Measurements from ENCODE around the gene MEGF6. TPM values are rescaled to one million over a fixed set of nuclear protein-coding genes. Genes with fewer than 3 reads are reported as not detected.

MEGF6 gene
- total RNA-seq, 2 donors from 2014 or later = 83.0 to 103 TPM

DNA sequence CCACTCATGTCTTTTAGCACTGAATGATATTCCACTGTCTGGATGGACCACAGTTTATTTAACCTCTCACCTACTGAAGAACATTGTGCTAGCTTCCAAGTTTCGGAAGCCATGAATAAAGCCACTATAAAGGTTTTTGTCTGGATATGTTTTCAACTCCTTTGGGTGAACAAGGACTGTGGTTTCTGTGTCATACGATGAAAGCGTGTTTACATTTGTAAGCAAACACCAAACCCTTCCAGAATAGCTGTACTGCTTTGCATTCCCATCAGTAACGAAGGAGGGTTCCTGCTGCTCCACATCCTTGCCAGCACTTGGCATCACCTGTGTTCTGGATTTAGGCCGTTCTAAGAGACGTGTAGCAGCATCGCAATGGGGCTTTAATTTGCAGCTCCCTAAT lies 167.5 kb downstream of the MEGF6 start:
- Mint-ChIP-seq H3K36me3 (ENCODE audit: low read depth) (no peaks in the 10 kb centered on the region), H3K27ac (no peak overlapping the region), H3K4me1 (peaks cover 13% of the 10 kb centered on the region), H3K27me3 (ENCODE audit: insufficient read depth) (no peaks in the 10 kb centered on the region), H3K4me3 (no peak overlapping the region), H3K9me3 (no peaks in the 10 kb centered on the region)
- H3K4me1 ChIP-seq (ENCODE audit: control insufficient read depth, insufficient read depth, low read length) = no peaks in the 10 kb centered on the region
- no peak for DNase-seq
- H3K27ac ChIP-seq (ENCODE audit: low read depth, low read length) = no peak overlapping the region
- TF ChIP-seq, protein P1, sequence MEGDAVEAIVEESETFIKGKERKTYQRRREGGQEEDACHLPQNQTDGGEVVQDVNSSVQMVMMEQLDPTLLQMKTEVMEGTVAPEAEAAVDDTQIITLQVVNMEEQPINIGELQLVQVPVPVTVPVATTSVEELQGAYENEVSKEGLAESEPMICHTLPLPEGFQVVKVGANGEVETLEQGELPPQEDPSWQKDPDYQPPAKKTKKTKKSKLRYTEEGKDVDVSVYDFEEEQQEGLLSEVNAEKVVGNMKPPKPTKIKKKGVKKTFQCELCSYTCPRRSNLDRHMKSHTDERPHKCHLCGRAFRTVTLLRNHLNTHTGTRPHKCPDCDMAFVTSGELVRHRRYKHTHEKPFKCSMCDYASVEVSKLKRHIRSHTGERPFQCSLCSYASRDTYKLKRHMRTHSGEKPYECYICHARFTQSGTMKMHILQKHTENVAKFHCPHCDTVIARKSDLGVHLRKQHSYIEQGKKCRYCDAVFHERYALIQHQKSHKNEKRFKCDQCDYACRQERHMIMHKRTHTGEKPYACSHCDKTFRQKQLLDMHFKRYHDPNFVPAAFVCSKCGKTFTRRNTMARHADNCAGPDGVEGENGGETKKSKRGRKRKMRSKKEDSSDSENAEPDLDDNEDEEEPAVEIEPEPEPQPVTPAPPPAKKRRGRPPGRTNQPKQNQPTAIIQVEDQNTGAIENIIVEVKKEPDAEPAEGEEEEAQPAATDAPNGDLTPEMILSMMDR (conservative IDR thresholded peaks at IDR 0.05) = no peak
- no peaks in the 10 kb centered on the region for H3K9me3 ChIP-seq (ENCODE audit: control insufficient read depth, low read length)
- H3K27me3 ChIP-seq (ENCODE audit: control insufficient read depth, insufficient read depth, low read length, poor library complexity, severe bottlenecking) = peaks cover 2% of the 10 kb centered on the region
- H3K36me3 ChIP-seq (ENCODE audit: control insufficient read depth, insufficient read depth, low read length) = no peaks in the 10 kb centered on the region
- no peak overlapping the region for H3K9ac ChIP-seq (ENCODE audit: extremely low read depth, low read length, poor library complexity, severe bottlenecking)
- no peak overlapping the region for H3K4me3 ChIP-seq (ENCODE audit: low read length)
- WGBS, 2 experiments (ENCODE audit: insufficient coverage in 1 of 2, insufficient read length in 1 of 2) = 96 to 99% methylated on average over 7 of the region's 7 CpGs

DNA sequence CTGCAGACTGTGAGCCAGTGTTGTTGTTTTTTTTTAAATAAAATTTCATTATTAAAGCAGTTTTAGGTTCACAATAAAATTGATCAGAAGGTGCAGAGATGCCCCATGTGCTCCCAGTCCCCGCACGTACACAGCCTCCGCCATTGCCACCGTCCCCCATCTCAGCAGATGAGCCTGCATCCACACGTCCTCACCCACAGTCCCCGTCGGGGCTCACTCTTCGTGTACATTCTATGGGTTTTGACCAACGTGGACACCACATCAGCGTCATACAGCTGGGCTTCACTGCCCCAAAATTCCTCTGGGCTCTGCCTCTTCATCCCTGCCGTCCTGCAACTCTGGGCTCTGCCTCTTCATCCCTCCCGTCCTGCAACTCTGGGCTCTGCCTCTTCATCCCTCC lies 168.4 kb downstream of the MEGF6 start:
- Histone ChIP-seq H3K4me3 (ENCODE audit: low read length) (no peak overlapping the region), H3K36me3 (ENCODE audit: control insufficient read depth, insufficient read depth, low read length) (no peaks in the 10 kb centered on the region), H3K9me3 (ENCODE audit: control insufficient read depth, low read length) (no peaks in the 10 kb centered on the region), H3K9ac (ENCODE audit: extremely low read depth, low read length, poor library complexity, severe bottlenecking) (no peak overlapping the region), H3K27ac (ENCODE audit: low read depth, low read length) (no peak overlapping the region), H3K4me1 (ENCODE audit: control insufficient read depth, insufficient read depth, low read length) (no peaks in the 10 kb centered on the region), H3K27me3 (ENCODE audit: control insufficient read depth, insufficient read depth, low read length, poor library complexity, severe bottlenecking) (no peaks in the 10 kb centered on the region)
- DNase-seq = no peak
- H3K4me1 Mint-ChIP-seq = peaks cover 13% of the 10 kb centered on the region
- no peaks in the 10 kb centered on the region for H3K36me3 Mint-ChIP-seq (ENCODE audit: low read depth)
- TF ChIP-seq, protein P1 (conservative IDR thresholded peaks at IDR 0.05) = no peak
- WGBS, 2 experiments (ENCODE audit: insufficient coverage in 1 of 2, insufficient read length in 1 of 2) = 91 to 100% methylated on average over 8 to 12 of the region's 12 CpGs
- no peaks in the 10 kb centered on the region for H3K27me3 Mint-ChIP-seq (ENCODE audit: insufficient read depth)
- no peak overlapping the region for H3K4me3 Mint-ChIP-seq
- H3K27ac Mint-ChIP-seq = no peak overlapping the region
- H3K9me3 Mint-ChIP-seq = no peaks in the 10 kb centered on the region

DNA sequence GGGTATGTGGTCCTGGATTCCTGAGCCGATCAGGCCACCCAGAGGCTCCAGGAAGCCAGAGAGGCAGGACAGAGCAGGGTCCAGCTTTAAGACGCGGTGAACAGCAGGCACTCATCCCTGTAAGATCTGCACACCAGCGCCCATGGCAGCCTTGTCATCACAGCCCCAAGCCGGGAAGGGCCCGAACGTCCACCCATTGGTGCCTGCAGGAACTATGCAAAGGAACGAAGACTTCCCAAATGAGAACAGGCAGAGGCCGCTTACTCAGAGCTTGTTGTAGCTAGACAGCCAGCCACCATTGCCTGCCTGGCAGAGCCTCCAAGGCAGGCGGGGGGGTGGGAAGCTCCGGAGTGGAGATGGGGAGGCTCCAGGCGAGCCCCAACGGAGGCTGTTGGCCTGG lies 169.0 kb downstream of the MEGF6 start:
- Mint-ChIP-seq H3K4me1 (peaks cover 13% of the 10 kb centered on the region), H3K4me3 (no peak overlapping the region), H3K9me3 (no peaks in the 10 kb centered on the region), H3K27ac (no peak overlapping the region), H3K27me3 (ENCODE audit: insufficient read depth) (no peaks in the 10 kb centered on the region), H3K36me3 (ENCODE audit: low read depth) (no peaks in the 10 kb centered on the region)
- H3K27ac ChIP-seq (ENCODE audit: low read depth, low read length) = no peak overlapping the region
- WGBS, 2 experiments (ENCODE audit: insufficient coverage in 1 of 2, insufficient read length in 1 of 2) = 84 to 86% methylated on average over 11 to 13 of the region's 13 CpGs
- no peak overlapping the region for H3K4me3 ChIP-seq (ENCODE audit: low read length)
- H3K36me3 ChIP-seq (ENCODE audit: control insufficient read depth, insufficient read depth, low read length) = no peaks in the 10 kb centered on the region
- no peak overlapping the region for H3K9ac ChIP-seq (ENCODE audit: extremely low read depth, low read length, poor library complexity, severe bottlenecking)
- no peaks in the 10 kb centered on the region for H3K27me3 ChIP-seq (ENCODE audit: control insufficient read depth, insufficient read depth, low read length, poor library complexity, severe bottlenecking)
- no peak for DNase-seq
- TF ChIP-seq, protein P1 (conservative IDR thresholded peaks at IDR 0.05) = no peak
- H3K9me3 ChIP-seq (ENCODE audit: control insufficient read depth, low read length) = no peaks in the 10 kb centered on the region
- no peaks in the 10 kb centered on the region for H3K4me1 ChIP-seq (ENCODE audit: control insufficient read depth, insufficient read depth, low read length)
